ENCODE measurements around the gene PLP1.

DNA sequence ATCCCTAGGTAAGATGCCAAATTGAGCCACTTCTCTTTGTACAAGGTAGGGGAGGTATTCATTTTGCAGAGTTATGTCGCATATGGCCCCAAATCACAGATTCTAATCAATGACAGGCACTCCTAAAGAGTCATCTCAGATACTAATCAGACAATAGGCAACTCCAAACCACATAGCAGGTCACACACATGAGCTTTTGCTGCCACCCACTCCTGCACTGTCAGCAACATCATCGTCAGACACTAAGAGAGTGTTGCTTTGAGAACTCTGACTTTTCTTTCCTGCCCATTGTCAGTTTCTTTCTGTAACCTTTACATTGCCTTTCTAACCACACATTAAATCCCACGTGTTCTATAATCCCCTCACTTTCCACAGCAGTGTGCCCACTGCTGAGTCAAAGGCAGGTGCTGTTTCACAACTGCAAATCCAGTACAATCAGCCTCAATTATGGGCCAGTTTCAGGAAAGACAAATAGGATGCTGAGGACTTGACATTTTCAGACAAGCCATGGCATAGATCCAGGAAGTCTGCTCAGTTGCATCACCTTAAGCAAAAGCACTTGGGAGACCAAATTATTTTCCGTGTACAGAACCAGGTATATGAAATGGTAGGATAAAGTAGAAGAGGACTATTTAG is 42.4 kb upstream of the PLP1 start:
- TF ChIP-seq, protein P1, sequence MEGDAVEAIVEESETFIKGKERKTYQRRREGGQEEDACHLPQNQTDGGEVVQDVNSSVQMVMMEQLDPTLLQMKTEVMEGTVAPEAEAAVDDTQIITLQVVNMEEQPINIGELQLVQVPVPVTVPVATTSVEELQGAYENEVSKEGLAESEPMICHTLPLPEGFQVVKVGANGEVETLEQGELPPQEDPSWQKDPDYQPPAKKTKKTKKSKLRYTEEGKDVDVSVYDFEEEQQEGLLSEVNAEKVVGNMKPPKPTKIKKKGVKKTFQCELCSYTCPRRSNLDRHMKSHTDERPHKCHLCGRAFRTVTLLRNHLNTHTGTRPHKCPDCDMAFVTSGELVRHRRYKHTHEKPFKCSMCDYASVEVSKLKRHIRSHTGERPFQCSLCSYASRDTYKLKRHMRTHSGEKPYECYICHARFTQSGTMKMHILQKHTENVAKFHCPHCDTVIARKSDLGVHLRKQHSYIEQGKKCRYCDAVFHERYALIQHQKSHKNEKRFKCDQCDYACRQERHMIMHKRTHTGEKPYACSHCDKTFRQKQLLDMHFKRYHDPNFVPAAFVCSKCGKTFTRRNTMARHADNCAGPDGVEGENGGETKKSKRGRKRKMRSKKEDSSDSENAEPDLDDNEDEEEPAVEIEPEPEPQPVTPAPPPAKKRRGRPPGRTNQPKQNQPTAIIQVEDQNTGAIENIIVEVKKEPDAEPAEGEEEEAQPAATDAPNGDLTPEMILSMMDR (IDR thresholded peaks at IDR 0.05; ENCODE audit: insufficient read depth, low read length, poor library complexity, severe bottlenecking) = no peak
- no peak for TF ChIP-seq EZH2phosphoT487 (conservative IDR thresholded peaks at IDR 0.05; ENCODE audit: low read length)

All from SU-DHL-6 (cell line).